Coronary artery (tissue), 2 donors: ENCODE data around the gene MCTP2.

Experiments
- DNase-seq: peaks from one replicate; pipeline ENCODE4 v3.0.0-alpha.2; 2017; ENCODE audit warnings: low spot score
- H3K27ac ChIP-seq, 2 donors: fragments of 200-600 bp; sonication (generic); one replicate each; pipeline ENCODE4 v1.5.1; 2016 to 2019
- H3K4me3 ChIP-seq: fragments of 200-600 bp; sonication (generic); 2 replicates; pipeline ENCODE4 v1.5.1; 2016; ENCODE audit warnings: mild to moderate bottlenecking, moderate library complexity
- CTCF ChIP-seq: fragments of 200-600 bp; sonication (generic); IDR thresholded peaks from one replicate; pipeline ENCODE4 v1.5.1; 2019; ENCODE audit warnings: antibody characterized with exemption

The MCTP2 gene

GRCh38 chr15:94432279-94432678, 200.9 kb downstream of the MCTP2 start:
- Histone ChIP-seq H3K27ac (no peak overlapping the region), H3K4me3 (no peak overlapping the region)
- DNase-seq, result no peak
- no peak for TF ChIP-seq CTCF

GRCh38 chr15:94439158-94439557, 207.8 kb downstream of the MCTP2 start:
- Histone ChIP-seq H3K27ac (no peak overlapping the region), H3K4me3 (no peak overlapping the region)
- TF ChIP-seq CTCF, result no peak
- no peak for DNase-seq

- Histone ChIP-seq H3K27ac (no peak overlapping the region), H3K4me3 (no peak overlapping the region)
- no peak for TF ChIP-seq CTCF
- no peak for DNase-seq
These were observed 210.4 kb downstream of the MCTP2 start for GRCh38 chr15:94441760-94442159.

GRCh38 chr15:94442480-94442879, 211.1 kb downstream of the MCTP2 start:
- DNase-seq, result no peak
- Histone ChIP-seq H3K27ac (no peak overlapping the region), H3K4me3 (no peak overlapping the region)
- no peak for TF ChIP-seq CTCF

GRCh38 chr15:94443186-94443585, 211.8 kb downstream of the MCTP2 start:
- DNase-seq, result no peak
- Histone ChIP-seq H3K4me3 (no peak overlapping the region), H3K27ac (no peak overlapping the region)
- no peak for TF ChIP-seq CTCF

GRCh38 chr15:94445566-94446160, 214.3 kb downstream of the MCTP2 start:
- no peak for TF ChIP-seq CTCF
- Histone ChIP-seq H3K27ac (no peak overlapping the region), H3K4me3 (no peak overlapping the region)
- DNase-seq, result no peak

GRCh38 chr15:94446441-94446840, 215.1 kb downstream of the MCTP2 start:
- Histone ChIP-seq H3K27ac (no peak overlapping the region), H3K4me3 (no peak overlapping the region)
- no peak for DNase-seq
- TF ChIP-seq CTCF, result no peak
